Fibroblast of lung (primary cell): ENCODE data around the gene MBTPS2.

Experiments used
- CTCF ChIP-seq, 2 donors: IDR thresholded peaks in 1 of 2; conservative IDR thresholded peaks in 1 of 2; 1 replicate in 1 of 2; 2 replicates in 1 of 2; pipeline ENCODE4 v1.5.1; 2011 to 2012; ENCODE audit warnings: low read length in 2 of 2, control low read depth in 1 of 2, inconsistent platforms in 1 of 2, low read depth in 1 of 2, mild to moderate bottlenecking in 1 of 2
- EZH2 ChIP-seq: IDR thresholded peaks from 2 replicates; pipeline ENCODE4 v1.5.1; 2012; ENCODE audit warnings: low read length, control low read depth, mild to moderate bottlenecking; ENCODE audit errors: missing control alignments

GRCh38 chrX:21831496-21831895 lies 7.9 kb upstream of the MBTPS2 start:
- TF ChIP-seq CTCF (conservative IDR thresholded peaks at IDR 0.05 in 1 of 2, IDR thresholded peaks at IDR 0.05 in 1 of 2; ENCODE audit: low read depth in 1 of 2, low read length in 2 of 2) (no peak), EZH2 (no peak)
